Activated CD8-positive, alpha-beta T cell treated with anti-CD3 and anti-CD28 coated beads for 36 hours (primary cell): ENCODE data around the gene CNTNAP1. TPM values are rescaled to one million over a fixed set of nuclear protein-coding genes. Genes with fewer than 3 reads are reported as not detected.

Experiments
- ATAC-seq: fragments of 200-7000 bp; cut with Tn5 transposase; one replicate; pipeline ENCODE4 v1.10.0; 2021; ENCODE audit warnings: mild to moderate bottlenecking, moderate library complexity
- CTCF ChIA-PET: fragments of 350-600 bp; sonication (Branson Sonifier 250); formaldehyde crosslinking; loops from one replicate; lab custom pipeline; 2021; ENCODE audit warnings: antibody characterized with exemption; lab: Charles Lee
- POLR2A ChIA-PET: fragments of 350-600 bp; sonication (Branson Sonifier 250); formaldehyde crosslinking; loops from one replicate; lab custom pipeline; 2021; ENCODE audit warnings: antibody characterized with exemption; lab: Charles Lee
- DNase-seq: peaks from one replicate; pipeline ENCODE4 v3.0.0-alpha.2; 2020
- H3K27ac Mint-ChIP-seq: one replicate; pipeline ENCODE4 v1.8.0; 2021; ENCODE audit warnings: mild to moderate bottlenecking, mixed read lengths
- H3K27me3 Mint-ChIP-seq: one replicate; pipeline ENCODE4 v1.8.0; 2021; ENCODE audit warnings: mixed read lengths
- H3K36me3 Mint-ChIP-seq: one replicate; pipeline ENCODE4 v1.8.0; 2021; ENCODE audit warnings: low read depth, mixed read lengths
- H3K4me1 Mint-ChIP-seq: one replicate; pipeline ENCODE4 v1.8.0; 2021; ENCODE audit warnings: low read depth, mixed read lengths
- H3K4me3 Mint-ChIP-seq: one replicate; pipeline ENCODE4 v1.8.0; 2021; ENCODE audit warnings: mild to moderate bottlenecking, moderate library complexity, mixed read lengths
- H3K9me3 Mint-ChIP-seq: one replicate; pipeline ENCODE4 v1.8.0; 2021; ENCODE audit warnings: mixed read lengths
- intact Hi-C: fragments of 100-400 bp; cut with micrococcal nuclease; formaldehyde crosslinking; loops from one replicate; pipeline ENCODE4 v1.10.0; 2022
- total RNA-seq, 2 experiments: library from RNA; stranded (reverse); gene quantifications; one replicate each; pipeline ENCODE4 v1.2.3, GENCODE V29; 2021
- TF ChIP-seq, protein P1 (sequence below): fragments of 200-600 bp; IDR thresholded peaks from one replicate; pipeline ENCODE4 v1.8.0; 2022; ENCODE audit warnings: antibody characterized with exemption, mild to moderate bottlenecking

The CNTNAP1 gene
- total RNA-seq, 2 experiments from 2014 or later = 0.13 to 0.25 TPM

DNA sequence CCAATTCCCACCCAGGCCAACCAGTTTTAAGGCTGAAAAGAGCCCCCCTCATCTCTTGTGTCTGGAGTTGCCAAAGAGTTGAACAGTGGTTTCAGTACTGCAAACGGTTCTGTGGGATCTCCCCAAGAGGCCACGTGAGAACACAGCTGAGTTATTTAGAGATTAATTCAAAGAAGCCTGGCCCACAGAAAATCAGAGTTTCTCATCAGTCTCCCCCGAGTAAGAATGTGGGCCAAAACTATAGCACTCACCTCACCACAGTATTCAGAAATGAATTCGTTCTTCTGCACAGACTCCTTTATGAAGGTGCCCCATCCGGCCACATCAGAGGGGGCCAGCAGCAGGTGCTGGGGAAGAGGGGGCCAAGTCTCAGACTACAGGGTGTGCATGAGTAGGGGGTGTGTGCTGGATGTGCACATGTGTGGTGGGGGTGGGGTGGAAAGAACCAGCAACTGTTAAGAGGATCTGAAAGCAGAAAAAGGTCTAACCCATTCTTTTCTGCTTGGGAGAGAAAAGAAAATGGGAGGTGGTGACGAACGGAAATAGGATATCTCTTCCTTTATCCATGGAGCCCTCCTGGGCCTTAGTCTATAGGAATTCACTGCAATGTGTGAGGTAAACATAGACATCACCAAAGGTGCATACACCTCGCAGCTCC is 22.6 kb downstream of the CNTNAP1 start:
- Mint-ChIP-seq H3K4me3 (no peak overlapping the region), H3K9me3 (no peaks in the 10 kb centered on the region), H3K36me3 (peaks cover 63% of the 10 kb centered on the region), H3K27ac (no peak overlapping the region), H3K27me3 (no peaks in the 10 kb centered on the region), H3K4me1 (peaks cover 20% of the 10 kb centered on the region)
- intact Hi-C loops = no loop called here
- POLR2A ChIA-PET = interaction anchor here (0.6 to 1.2 kb wide), 6 partner anchors 9 to 69 kb away, joined by 3 to 5 read pairs (median 3); partner anchors contain the start of genes PLEKHH3 and VPS25
- DNase-seq = peak; percentile 79
- peak; percentile 84 for ATAC-seq
- TF ChIP-seq, protein P1, sequence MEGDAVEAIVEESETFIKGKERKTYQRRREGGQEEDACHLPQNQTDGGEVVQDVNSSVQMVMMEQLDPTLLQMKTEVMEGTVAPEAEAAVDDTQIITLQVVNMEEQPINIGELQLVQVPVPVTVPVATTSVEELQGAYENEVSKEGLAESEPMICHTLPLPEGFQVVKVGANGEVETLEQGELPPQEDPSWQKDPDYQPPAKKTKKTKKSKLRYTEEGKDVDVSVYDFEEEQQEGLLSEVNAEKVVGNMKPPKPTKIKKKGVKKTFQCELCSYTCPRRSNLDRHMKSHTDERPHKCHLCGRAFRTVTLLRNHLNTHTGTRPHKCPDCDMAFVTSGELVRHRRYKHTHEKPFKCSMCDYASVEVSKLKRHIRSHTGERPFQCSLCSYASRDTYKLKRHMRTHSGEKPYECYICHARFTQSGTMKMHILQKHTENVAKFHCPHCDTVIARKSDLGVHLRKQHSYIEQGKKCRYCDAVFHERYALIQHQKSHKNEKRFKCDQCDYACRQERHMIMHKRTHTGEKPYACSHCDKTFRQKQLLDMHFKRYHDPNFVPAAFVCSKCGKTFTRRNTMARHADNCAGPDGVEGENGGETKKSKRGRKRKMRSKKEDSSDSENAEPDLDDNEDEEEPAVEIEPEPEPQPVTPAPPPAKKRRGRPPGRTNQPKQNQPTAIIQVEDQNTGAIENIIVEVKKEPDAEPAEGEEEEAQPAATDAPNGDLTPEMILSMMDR = no peak
- CTCF ChIA-PET = interaction anchor here (0.6 kb wide), 1 partner anchor 126 kb away, joined by 3 read pairs; no protein-coding TSS in a partner anchor

- DNase-seq (peak; percentile 76), ATAC-seq (peak; percentile 35)
- intact Hi-C loops = no loop called here
- H3K27ac Mint-ChIP-seq = no peak overlapping the region
- CTCF ChIA-PET = interaction anchor here (0.9 to 1.4 kb wide), 3 partner anchors 21 to 129 kb away, joined by 3 to 4 read pairs (median 3); partner anchors contain the start of gene PSMC3IP
- H3K36me3 Mint-ChIP-seq = peaks cover 59% of the 10 kb centered on the region
- peaks cover 20% of the 10 kb centered on the region for H3K4me1 Mint-ChIP-seq
- no peaks in the 10 kb centered on the region for H3K9me3 Mint-ChIP-seq
- no peak overlapping the region for H3K4me3 Mint-ChIP-seq
- TF ChIP-seq, protein P1 = no peak
- POLR2A ChIA-PET = interaction anchor here (0.9 to 2.2 kb wide), 2 partner anchors 28 to 64 kb away, joined by 3 to 6 read pairs; no protein-coding TSS in a partner anchor
- H3K27me3 Mint-ChIP-seq = no peaks in the 10 kb centered on the region
Measured at GRCh38 chr17:42706732-42707131, 24.4 kb downstream of the CNTNAP1 start.

DNA sequence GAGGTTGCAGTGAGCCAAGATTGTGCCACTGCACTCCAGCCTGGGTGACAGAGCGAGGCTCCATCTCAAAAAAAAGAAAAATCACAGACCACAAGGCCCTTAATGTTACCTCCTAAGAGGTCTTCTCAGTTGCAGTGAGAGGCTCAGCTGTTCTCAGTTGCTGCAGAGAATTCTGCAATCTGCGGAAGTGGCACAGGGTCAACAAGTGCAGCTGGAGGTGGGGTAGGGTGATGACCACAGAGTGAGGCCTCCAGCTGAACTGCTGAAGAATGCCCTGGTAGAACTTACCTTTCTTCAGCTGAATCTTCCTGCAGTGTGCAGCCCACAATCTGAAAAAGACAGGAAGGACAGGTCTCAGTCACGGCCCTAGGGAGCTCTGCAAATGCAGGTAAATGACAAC is 26.3 kb downstream of the CNTNAP1 start:
- ATAC-seq = no peak
- H3K27me3 Mint-ChIP-seq = no peaks in the 10 kb centered on the region
- H3K9me3 Mint-ChIP-seq = no peaks in the 10 kb centered on the region
- peaks cover 20% of the 10 kb centered on the region for H3K4me1 Mint-ChIP-seq
- H3K4me3 Mint-ChIP-seq = no peak overlapping the region
- no peak for DNase-seq
- TF ChIP-seq, protein P1 = no peak
- CTCF ChIA-PET = interaction anchor here (1.1 to 1.7 kb wide), 5 partner anchors 11 to 130 kb away, joined by 3 to 12 read pairs (median 4); partner anchors contain the start of gene PSMC3IP
- POLR2A ChIA-PET = interaction anchor here (0.5 to 2.2 kb wide), 4 partner anchors 29 to 131 kb away, joined by 3 to 6 read pairs (median 4); partner anchors contain the start of gene PSMC3IP
- H3K27ac Mint-ChIP-seq = no peak overlapping the region
- H3K36me3 Mint-ChIP-seq = peaks cover 61% of the 10 kb centered on the region
- intact Hi-C loops = no loop called here

- Mint-ChIP-seq H3K4me1 (peaks cover 18% of the 10 kb centered on the region), H3K4me3 (no peak overlapping the region), H3K27me3 (no peaks in the 10 kb centered on the region), H3K9me3 (no peaks in the 10 kb centered on the region), H3K36me3 (peaks cover 58% of the 10 kb centered on the region), H3K27ac (no peak overlapping the region)
- DNase-seq (no peak), ATAC-seq (no peak)
- POLR2A ChIA-PET = interaction anchor here (1.0 kb wide), 1 partner anchor 32 kb away, joined by 3 read pairs; no protein-coding TSS in a partner anchor
- TF ChIP-seq, protein P1 = no peak
- intact Hi-C loops = no loop called here
- CTCF ChIA-PET = interaction anchor here (1.5 to 1.7 kb wide), 3 partner anchors 11 to 131 kb away, joined by 4 to 12 read pairs (median 6); partner anchors contain the start of gene PSMC3IP
Measured at GRCh38 chr17:42709561-42709960, 27.2 kb downstream of the CNTNAP1 start.
